ENCODE results near the gene YWHAE. TPM values are rescaled to one million over a fixed set of nuclear protein-coding genes. Genes with fewer than 3 reads are reported as not detected.
"Not testable (repeated sequence)": the region's sequence is repeated elsewhere in the genome, so short reads cannot be mapped to it uniquely, and the experiment has no call there.

Gene YWHAE
- total RNA-seq, 1 donor from 2014 or later: 820 TPM

DNA sequence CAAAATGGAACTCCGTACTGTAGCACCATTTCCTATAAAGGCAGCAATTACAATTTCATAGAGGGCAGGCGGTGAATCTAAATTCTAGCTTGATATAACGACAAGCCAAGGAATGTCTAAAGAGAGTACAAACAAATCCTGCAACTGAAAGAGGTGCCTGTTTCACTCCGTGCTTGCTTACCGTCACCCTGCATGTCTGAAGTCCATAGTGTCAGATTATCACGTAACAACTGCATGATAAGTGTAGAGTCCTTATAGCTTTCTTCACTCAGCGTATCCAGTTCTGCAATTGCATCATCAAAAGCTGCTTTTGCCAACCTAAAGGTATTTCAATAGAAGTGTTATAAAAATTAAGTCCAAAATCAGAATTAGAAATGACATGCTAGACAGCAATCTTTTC, 46.0 kb downstream of the YWHAE start:
- H3K4me3 Mint-ChIP-seq (ENCODE audit: unreplicated experiment): peak overlapping the region; percentile 65

GRCh38 chr17:1352530-1352929, 47.5 kb downstream of the YWHAE start:
- not testable (repeated sequence) for H3K4me1 Mint-ChIP-seq (ENCODE audit: unreplicated experiment); DNase-seq (ENCODE audit: low spot score); H3K9me3 Mint-ChIP-seq (ENCODE audit: unreplicated experiment)
- Mint-ChIP-seq H3K27ac (ENCODE audit: unreplicated experiment) (peak overlapping the region; percentile 72), H3K4me3 (ENCODE audit: unreplicated experiment) (peak overlapping the region; percentile 31), H3K36me3 (ENCODE audit: low read depth, unreplicated experiment) (peaks cover 39% of the 10 kb centered on the region), H3K27me3 (ENCODE audit: unreplicated experiment) (peaks cover 15% of the 10 kb centered on the region)

More for the DNA sequence above, 46.0 kb downstream of the YWHAE start:
- no peak for DNase-seq (ENCODE audit: low spot score)
- TF ChIP-seq, protein P1, sequence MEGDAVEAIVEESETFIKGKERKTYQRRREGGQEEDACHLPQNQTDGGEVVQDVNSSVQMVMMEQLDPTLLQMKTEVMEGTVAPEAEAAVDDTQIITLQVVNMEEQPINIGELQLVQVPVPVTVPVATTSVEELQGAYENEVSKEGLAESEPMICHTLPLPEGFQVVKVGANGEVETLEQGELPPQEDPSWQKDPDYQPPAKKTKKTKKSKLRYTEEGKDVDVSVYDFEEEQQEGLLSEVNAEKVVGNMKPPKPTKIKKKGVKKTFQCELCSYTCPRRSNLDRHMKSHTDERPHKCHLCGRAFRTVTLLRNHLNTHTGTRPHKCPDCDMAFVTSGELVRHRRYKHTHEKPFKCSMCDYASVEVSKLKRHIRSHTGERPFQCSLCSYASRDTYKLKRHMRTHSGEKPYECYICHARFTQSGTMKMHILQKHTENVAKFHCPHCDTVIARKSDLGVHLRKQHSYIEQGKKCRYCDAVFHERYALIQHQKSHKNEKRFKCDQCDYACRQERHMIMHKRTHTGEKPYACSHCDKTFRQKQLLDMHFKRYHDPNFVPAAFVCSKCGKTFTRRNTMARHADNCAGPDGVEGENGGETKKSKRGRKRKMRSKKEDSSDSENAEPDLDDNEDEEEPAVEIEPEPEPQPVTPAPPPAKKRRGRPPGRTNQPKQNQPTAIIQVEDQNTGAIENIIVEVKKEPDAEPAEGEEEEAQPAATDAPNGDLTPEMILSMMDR (IDR thresholded peaks at IDR 0.05; ENCODE audit: unreplicated experiment): no peak
- H3K4me1 Mint-ChIP-seq (ENCODE audit: unreplicated experiment): no peaks in the 10 kb centered on the region
- peak overlapping the region; percentile 81 for H3K27ac Mint-ChIP-seq (ENCODE audit: unreplicated experiment)
- H3K36me3 Mint-ChIP-seq (ENCODE audit: low read depth, unreplicated experiment): peaks cover 39% of the 10 kb centered on the region
- no peaks in the 10 kb centered on the region for H3K9me3 Mint-ChIP-seq (ENCODE audit: unreplicated experiment)
- H3K27me3 Mint-ChIP-seq (ENCODE audit: unreplicated experiment): peaks cover 15% of the 10 kb centered on the region

DNA sequence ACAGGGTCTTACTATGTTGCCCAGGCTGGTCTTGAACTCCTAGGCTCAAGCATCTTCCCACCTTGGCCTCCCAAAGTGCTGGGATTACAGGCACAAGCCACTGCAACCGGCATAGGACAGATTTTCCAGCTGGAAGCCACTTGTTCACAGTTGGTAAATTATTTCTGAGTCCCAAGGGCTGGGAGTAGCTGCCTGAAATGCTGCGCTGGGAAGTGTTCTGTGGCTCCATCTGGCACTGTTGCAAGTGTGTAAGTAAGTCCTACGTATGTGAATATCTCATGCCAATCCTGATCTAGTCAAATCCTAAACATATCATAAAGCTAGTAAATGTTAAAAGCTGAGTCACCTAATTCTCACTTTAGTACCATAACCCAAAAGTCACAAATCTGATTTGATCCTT, 48.1 kb downstream of the YWHAE start:
- Mint-ChIP-seq H3K4me3 (ENCODE audit: unreplicated experiment) (peak overlapping the region; percentile 22), H3K9me3 (ENCODE audit: unreplicated experiment) (no peaks in the 10 kb centered on the region), H3K27ac (ENCODE audit: unreplicated experiment) (peak overlapping the region; percentile 68), H3K4me1 (ENCODE audit: unreplicated experiment) (peaks cover 7% of the 10 kb centered on the region), H3K27me3 (ENCODE audit: unreplicated experiment) (peaks cover 15% of the 10 kb centered on the region), H3K36me3 (ENCODE audit: low read depth, unreplicated experiment) (peaks cover 41% of the 10 kb centered on the region)
- DNase-seq (ENCODE audit: low spot score): no peak
- TF ChIP-seq, protein P1 (IDR thresholded peaks at IDR 0.05; ENCODE audit: unreplicated experiment): no peak

GRCh38 chr17:1351275-1351674, 48.7 kb downstream of the YWHAE start:
- peaks cover 40% of the 10 kb centered on the region for H3K36me3 Mint-ChIP-seq (ENCODE audit: low read depth, unreplicated experiment)
- no peaks in the 10 kb centered on the region for H3K9me3 Mint-ChIP-seq (ENCODE audit: unreplicated experiment)
- peaks cover 7% of the 10 kb centered on the region for H3K4me1 Mint-ChIP-seq (ENCODE audit: unreplicated experiment)
- no peak for DNase-seq (ENCODE audit: low spot score)
- TF ChIP-seq, protein P1 (IDR thresholded peaks at IDR 0.05; ENCODE audit: unreplicated experiment): no peak
- H3K27ac Mint-ChIP-seq (ENCODE audit: unreplicated experiment): peak overlapping the region; percentile 10
- H3K27me3 Mint-ChIP-seq (ENCODE audit: unreplicated experiment): peaks cover 11% of the 10 kb centered on the region
- H3K4me3 Mint-ChIP-seq (ENCODE audit: unreplicated experiment): peak overlapping the region; percentile 51

- no peaks in the 10 kb centered on the region for H3K9me3 Mint-ChIP-seq (ENCODE audit: unreplicated experiment)
- H3K36me3 Mint-ChIP-seq (ENCODE audit: low read depth, unreplicated experiment): peaks cover 43% of the 10 kb centered on the region
- no peak for DNase-seq (ENCODE audit: low spot score)
- peak overlapping the region; percentile 89 for H3K27ac Mint-ChIP-seq (ENCODE audit: unreplicated experiment)
- H3K4me3 Mint-ChIP-seq (ENCODE audit: unreplicated experiment): peak overlapping the region; percentile 56
- H3K27me3 Mint-ChIP-seq (ENCODE audit: unreplicated experiment): peaks cover 8% of the 10 kb centered on the region
- H3K4me1 Mint-ChIP-seq (ENCODE audit: unreplicated experiment): peaks cover 25% of the 10 kb centered on the region
- TF ChIP-seq, protein P1 (IDR thresholded peaks at IDR 0.05; ENCODE audit: unreplicated experiment): no peak
These were observed 52.3 kb downstream of the YWHAE start for GRCh38 chr17:1347589-1348323.
